WTC11 (cell line): Measurements from ENCODE around the gene SEMA4D. TPM values are rescaled to one million over a fixed set of nuclear protein-coding genes. Genes with fewer than 3 reads are reported as not detected.
A peak's percentile ranks its signal among the peaks of the same experiment; 100 is the strongest.

Experiments
- ATAC-seq: fragments of 200-7000 bp; cut with Tn5 transposase; 2 replicates; pipeline ENCODE4 v1.10.0; 2021; ENCODE audit warnings: mild to moderate bottlenecking, moderate library complexity
- CTCF ChIA-PET: fragments of 300-600 bp; sonication (Branson Sonifier 250); formaldehyde crosslinking; loops from one replicate; lab custom pipeline; 2021; ENCODE audit warnings: antibody characterized with exemption; lab: Charles Lee
- POLR2A ChIA-PET: fragments of 350-600 bp; sonication (Branson Sonifier 250); formaldehyde crosslinking; loops from one replicate; lab custom pipeline; 2021; ENCODE audit warnings: antibody characterized with exemption; lab: Charles Lee
- DNase-seq: peaks from one replicate; pipeline ENCODE4 v3.0.0; 2021; ENCODE audit warnings: low spot score
- H3K27ac Mint-ChIP-seq: 2 replicates; pipeline ENCODE4 v1.8.0; 2021; ENCODE audit warnings: mixed read lengths
- H3K27me3 Mint-ChIP-seq: 2 replicates; pipeline ENCODE4 v1.8.0; 2021; ENCODE audit warnings: low read depth, mild to moderate bottlenecking, moderate library complexity, mixed read lengths
- H3K36me3 Mint-ChIP-seq: 2 replicates; pipeline ENCODE4 v1.8.0; 2021; ENCODE audit warnings: mixed read lengths
- H3K4me1 Mint-ChIP-seq: 2 replicates; pipeline ENCODE4 v1.8.0; 2022; ENCODE audit warnings: mixed read lengths
- H3K4me3 Mint-ChIP-seq: 2 replicates; pipeline ENCODE4 v1.8.0; 2021; ENCODE audit warnings: mild to moderate bottlenecking, moderate library complexity, mixed read lengths
- H3K9me3 Mint-ChIP-seq: 2 replicates; pipeline ENCODE4 v1.8.0; 2021; ENCODE audit warnings: mixed read lengths
- AR ChIP-seq: fragments of 250-450 bp; sonication (Bioruptor Pico); IDR thresholded peaks from 2 replicates; pipeline ENCODE4 v1.9.0; 2021; ENCODE audit warnings: mild to moderate bottlenecking
- CBFB ChIP-seq: sonication (generic); formaldehyde crosslinking; IDR thresholded peaks from 2 replicates; pipeline ENCODE4 v1.8.1; 2022; ENCODE audit warnings: mild to moderate bottlenecking, low read depth, missing genetic modification reagents
- CREM ChIP-seq: sonication (generic); formaldehyde crosslinking; IDR thresholded peaks from 2 replicates; pipeline ENCODE4 v1.8.1; 2022; ENCODE audit warnings: mild to moderate bottlenecking, missing genetic modification reagents, moderate library complexity
- CTCF ChIP-seq: fragments of 200-600 bp; IDR thresholded peaks from 2 replicates; pipeline ENCODE4 v1.8.0; 2022; ENCODE audit warnings: antibody characterized with exemption
- GABPB1 ChIP-seq: sonication (generic); formaldehyde crosslinking; IDR thresholded peaks from 2 replicates; pipeline ENCODE4 v1.8.1; 2023; ENCODE audit warnings: mild to moderate bottlenecking, missing genetic modification reagents
- GRHL2 ChIP-seq: fragments of 250-450 bp; sonication (Bioruptor Pico); IDR thresholded peaks from 2 replicates; pipeline ENCODE4 v1.8.0; 2022; ENCODE audit warnings: mild to moderate bottlenecking, moderate library complexity; ENCODE audit not compliant: insufficient replicate concordance, severe bottlenecking
- JAZF1 ChIP-seq: fragments of 250-450 bp; sonication (Bioruptor Pico); IDR thresholded peaks from 2 replicates; pipeline ENCODE4 v1.9.0; 2021; ENCODE audit warnings: moderate library complexity, mild to moderate bottlenecking, inconsistent platforms
- JUN ChIP-seq: sonication (generic); formaldehyde crosslinking; IDR thresholded peaks from 2 replicates; pipeline ENCODE4 v1.8.0; 2023; ENCODE audit warnings: mild to moderate bottlenecking, missing genetic modification reagents
- KAT7 ChIP-seq: sonication (generic); formaldehyde crosslinking; IDR thresholded peaks from 2 replicates; pipeline ENCODE4 v1.8.1; 2023; ENCODE audit warnings: missing genetic modification reagents, mild to moderate bottlenecking, borderline replicate concordance
- MLX ChIP-seq: sonication (generic); formaldehyde crosslinking; IDR thresholded peaks from 2 replicates; pipeline ENCODE4 v1.8.1; 2023; ENCODE audit warnings: mild to moderate bottlenecking, missing genetic modification reagents, moderate library complexity
- NFATC4 ChIP-seq: fragments of 250-450 bp; sonication (Bioruptor Pico); IDR thresholded peaks from 2 replicates; pipeline ENCODE4 v1.9.0; 2021; ENCODE audit warnings: mild to moderate bottlenecking
- NFE2L1 ChIP-seq: sonication (generic); formaldehyde crosslinking; IDR thresholded peaks from 2 replicates; pipeline ENCODE4 v1.8.1; 2023; ENCODE audit warnings: missing genetic modification reagents
- NFYB ChIP-seq: sonication (generic); formaldehyde crosslinking; conservative IDR thresholded peaks from 2 replicates; pipeline ENCODE4 v1.8.0; 2022; ENCODE audit warnings: low read depth, missing genetic modification reagents
- NR1H2 ChIP-seq: sonication (generic); formaldehyde crosslinking; IDR thresholded peaks from 2 replicates; pipeline ENCODE4 v1.9.0; 2021; ENCODE audit warnings: mild to moderate bottlenecking, moderate library complexity, missing genetic modification reagents
- SMAD3 ChIP-seq: sonication (generic); formaldehyde crosslinking; IDR thresholded peaks from 2 replicates; pipeline ENCODE4 v1.8.0; 2022; ENCODE audit warnings: missing genetic modification reagents, mild to moderate bottlenecking, borderline replicate concordance
- SMAD4 ChIP-seq: sonication (generic); formaldehyde crosslinking; IDR thresholded peaks from 2 replicates; pipeline ENCODE4 v1.8.0; 2022; ENCODE audit warnings: mild to moderate bottlenecking, missing genetic modification reagents
- TP53 ChIP-seq: sonication (generic); formaldehyde crosslinking; IDR thresholded peaks from 2 replicates; pipeline ENCODE4 v1.8.1; 2023; ENCODE audit warnings: mild to moderate bottlenecking, missing genetic modification reagents
- ZBTB21 ChIP-seq: sonication (generic); formaldehyde crosslinking; IDR thresholded peaks from 2 replicates; pipeline ENCODE4 v1.8.1; 2023; ENCODE audit warnings: mild to moderate bottlenecking, missing genetic modification reagents, borderline replicate concordance
- ZNF219 ChIP-seq: sonication (generic); formaldehyde crosslinking; IDR thresholded peaks from 2 replicates; pipeline ENCODE4 v1.8.0; 2023; ENCODE audit warnings: missing genetic modification reagents, mild to moderate bottlenecking, borderline replicate concordance
- ZNF396 ChIP-seq: fragments of 250-450 bp; sonication (Bioruptor Pico); IDR thresholded peaks from 2 replicates; pipeline ENCODE4 v1.8.0; 2021; ENCODE audit warnings: mild to moderate bottlenecking, moderate library complexity, borderline replicate concordance
- ZNF532 ChIP-seq: fragments of 250-450 bp; sonication (Bioruptor Pico); IDR thresholded peaks from 2 replicates; pipeline ENCODE4 v1.9.0; 2021; ENCODE audit warnings: mild to moderate bottlenecking, borderline replicate concordance
- ZSCAN18 ChIP-seq: fragments of 250-450 bp; sonication (Bioruptor Pico); IDR thresholded peaks from 2 replicates; pipeline ENCODE4 v2.1.2; 2022; ENCODE audit warnings: mild to moderate bottlenecking, moderate library complexity
- total RNA-seq: library from RNA; stranded (reverse); gene quantifications from 3 replicates; pipeline ENCODE4 v1.2.3, GENCODE V29; 2021

The SEMA4D gene
- total RNA-seq, 1 experiment from 2014 or later: 67.8 TPM

- no peak for TF ChIP-seq CTCF
- TF ChIP-seq AR (CRISPR knock-in tag): no peak
- TF ChIP-seq, all 79 proteins: peak for 0
These were observed 182.4 kb downstream of the SEMA4D start (continued) for GRCh38 chr9:89315482-89315881.

GRCh38 chr9:89314955-89315354 is 183.0 kb downstream of the SEMA4D start:
- ChIA-PET POLR2A (interaction anchor here (0.7 kb wide), 1 partner anchor 9 kb away, joined by 3 read pairs; no protein-coding TSS in a partner anchor), CTCF (no interaction called here)
- H3K27me3 Mint-ChIP-seq: no peaks in the 10 kb centered on the region; the same call in 1 of the 2 replicates
- peaks cover 52% of the 10 kb centered on the region for H3K4me1 Mint-ChIP-seq
- no peaks in the 10 kb centered on the region for H3K9me3 Mint-ChIP-seq
- DNase-seq (no peak), ATAC-seq (no peak)
- peaks cover 64% of the 10 kb centered on the region for H3K36me3 Mint-ChIP-seq
- H3K4me3 Mint-ChIP-seq: peak overlapping the region; percentile 93
- no peak for TF ChIP-seq JUN
- no peak for TF ChIP-seq NFYB (CRISPR knock-in tag)
- no peak for TF ChIP-seq JAZF1 (CRISPR knock-in tag)
- TF ChIP-seq GABPB1 (CRISPR knock-in tag): no peak
- TF ChIP-seq ZNF219: no peak
- TF ChIP-seq CBFB (CRISPR knock-in tag): no peak
- TF ChIP-seq KAT7 (CRISPR knock-in tag): no peak
- H3K27ac Mint-ChIP-seq: peak overlapping the region; percentile 90

GRCh38 chr9:89313842-89314241 is 184.1 kb downstream of the SEMA4D start:
- Mint-ChIP-seq H3K9me3 (no peaks in the 10 kb centered on the region), H3K36me3 (peaks cover 59% of the 10 kb centered on the region), H3K4me3 (peak overlapping the region; percentile 93), H3K27me3 (no peaks in the 10 kb centered on the region; the same call in 1 of the 2 replicates), H3K4me1 (peaks cover 51% of the 10 kb centered on the region), H3K27ac (peak overlapping the region; percentile 90)
- DNase-seq (no peak), ATAC-seq (no peak)
- ChIA-PET CTCF (no interaction called here), POLR2A (no interaction called here)
- TF ChIP-seq MLX: no peak
- no peak for TF ChIP-seq CREM (CRISPR knock-in tag)
- no peak for TF ChIP-seq ZSCAN18
- TF ChIP-seq GRHL2: no peak
- TF ChIP-seq SMAD3: no peak
- no peak for TF ChIP-seq ZBTB21 (CRISPR knock-in tag)

- CTCF ChIA-PET: no interaction called here
- Mint-ChIP-seq H3K4me1 (peaks cover 45% of the 10 kb centered on the region), H3K27me3 (no peaks in the 10 kb centered on the region; the same call in 1 of the 2 replicates), H3K4me3 (peak overlapping the region; percentile 93), H3K27ac (peak overlapping the region; percentile 90; the same call in 1 of the 2 replicates), H3K9me3 (no peaks in the 10 kb centered on the region), H3K36me3 (peaks cover 65% of the 10 kb centered on the region)
- POLR2A ChIA-PET: no interaction called here
- DNase-seq: no peak
- ATAC-seq: no peak
- TF ChIP-seq GRHL2: no peak
- no peak for TF ChIP-seq SMAD4
- no peak for TF ChIP-seq ZNF396
- TF ChIP-seq GABPB1 (CRISPR knock-in tag): no peak
- no peak for TF ChIP-seq NR1H2 (CRISPR knock-in tag)
- no peak for TF ChIP-seq ZNF219
- no peak for TF ChIP-seq ZNF532 (CRISPR knock-in tag)
- no peak for TF ChIP-seq NFATC4 (CRISPR knock-in tag)
- TF ChIP-seq TP53 (CRISPR knock-in tag): no peak
- TF ChIP-seq NFE2L1: no peak
These were observed 185.7 kb downstream of the SEMA4D start for GRCh38 chr9:89312222-89312571.
